Sigmoid colon (tissue), 7 donors: Measurements from ENCODE around the gene PCDHB8. TPM values are rescaled to one million over a fixed set of nuclear protein-coding genes. Genes with fewer than 3 reads are reported as not detected.
"Not testable (repeated sequence)": the region's sequence is repeated elsewhere in the genome, so short reads cannot be mapped to it uniquely, and the experiment has no call there.

Source experiments
- DNase-seq: peaks from one replicate; pipeline ENCODE4 v3.0.0-alpha.2; 2019
- H3K27ac ChIP-seq, 4 donors: fragments of 200-600 bp; sonication (generic); one replicate each; pipeline ENCODE4 v1.5.1; 2016 to 2019; ENCODE audit warnings: mild to moderate bottlenecking in 1 of 4
- H3K27me3 ChIP-seq, 3 donors: fragments of 200-600 bp; sonication (generic); one replicate each; pipeline ENCODE4 v1.5.1; 2019; ENCODE audit warnings: mild to moderate bottlenecking in 1 of 3
- H3K36me3 ChIP-seq, 4 donors: fragments of 200-600 bp; sonication (generic); one replicate each; pipeline ENCODE4 v1.5.1; 2016 to 2019
- H3K4me1 ChIP-seq, 4 donors: fragments of 200-600 bp; sonication (generic); one replicate each; pipeline ENCODE4 v1.5.1; 2017 to 2019
- H3K4me3 ChIP-seq, 4 donors: fragments of 200-600 bp; sonication (generic); one replicate each; pipeline ENCODE4 v1.5.1; 2017 to 2019; ENCODE audit warnings: mild to moderate bottlenecking in 2 of 4, moderate library complexity in 1 of 4
- H3K9me3 ChIP-seq, 4 donors: fragments of 200-600 bp in 3 of 4; sonication (generic) in 3 of 4; one replicate each; pipeline versions ENCODE4 v1.5.1 to v1.6.1; 2013 to 2019
- CTCF ChIP-seq, 4 experiments: fragments of 450-650 bp in 3 of 4; fragments of 200-600 bp in 1 of 4; IDR thresholded peaks; one replicate each; pipeline ENCODE4 v1.5.1; 2016 to 2019; ENCODE audit warnings: antibody characterized with exemption in 4 of 4, mild to moderate bottlenecking in 3 of 4, moderate library complexity in 2 of 4
- EP300 ChIP-seq, 4 donors: sonication (generic); formaldehyde crosslinking; IDR thresholded peaks; one replicate each; pipeline ENCODE4 v1.6.1; 2017; ENCODE audit warnings: antibody characterized with exemption in 4 of 4
- POLR2A ChIP-seq, 2 donors: fragments of 450-650 bp; IDR thresholded peaks; one replicate each; pipeline ENCODE4 v1.6.1; 2016; ENCODE audit warnings: antibody characterized with exemption in 2 of 2, mild to moderate bottlenecking in 2 of 2, moderate library complexity in 2 of 2
- POLR2AphosphoS5 ChIP-seq, 4 donors: sonication (generic); formaldehyde crosslinking; IDR thresholded peaks; one replicate each; pipeline ENCODE4 v1.6.1; 2017; ENCODE audit warnings: antibody characterized with exemption in 4 of 4
- WGBS, 2 donors: extraction: QIAGEN DNeasy Blood & Tissue Kit; methylation state at CpG; one replicate each; pipeline ENCODE4 v1.1.7; 2013; 5-methylcytosine and 5-hydroxymethylcytosine counted together
- intact Hi-C: fragments of 100-400 bp; cut with DNase I; formaldehyde crosslinking; loops from one replicate; pipeline ENCODE4 v1.15.1; 2023
- polyA plus RNA-seq, 3 donors: library from polyadenylated mRNA; stranded (reverse); fragments of 200-250 nt; gene quantifications; one replicate each; pipeline ENCODE4 v1.2.3, GENCODE V29; 2013
- total RNA-seq, 4 donors: library from RNA; depleted of rRNA; stranded (reverse); fragments of >200 nt; gene quantifications; one replicate each; pipeline ENCODE4 v1.1.0, GENCODE V29; 2016
- donor health status: healthy with polysubstance abuse.
- donor health status: Bipolar disorder and iron deficiency.
- donor health status: healthy.

Gene PCDHB8
- total and polyA plus RNA-seq, 7 donors = 0.19 to 2.3 (median 0.82) TPM; not detected in 2

- H3K4me1 ChIP-seq = no peaks in the 10 kb centered on the region
- WGBS, 2 donors = 33 to 42% methylated on average over 3 of the region's 3 CpGs
- no peak overlapping the region for H3K4me3 ChIP-seq
- peaks cover 9 to 57% (median 31%) of the 10 kb centered on the region in 4 donors for H3K9me3 ChIP-seq
- no peak for DNase-seq
- H3K36me3 ChIP-seq = no peaks in the 10 kb centered on the region
- intact Hi-C loops = no loop called here
- no peak overlapping the region for H3K27ac ChIP-seq
- no peak for TF ChIP-seq CTCF (IDR thresholded peaks at IDR 0.05)
- no peak for TF ChIP-seq POLR2A (IDR thresholded peaks at IDR 0.05)
- no peak for TF ChIP-seq POLR2AphosphoS5 (IDR thresholded peaks at IDR 0.05)
- no peak for TF ChIP-seq EP300 (IDR thresholded peaks at IDR 0.05)
- H3K27me3 ChIP-seq = no peaks in the 10 kb centered on the region
Observed at GRCh38 chr5:141196363-141196762, 18.8 kb downstream of the PCDHB8 start.

- no peak for TF ChIP-seq POLR2AphosphoS5 (IDR thresholded peaks at IDR 0.05)
- no peak for TF ChIP-seq POLR2A (IDR thresholded peaks at IDR 0.05)
- no peak for TF ChIP-seq CTCF (IDR thresholded peaks at IDR 0.05)
- no peak for TF ChIP-seq EP300 (IDR thresholded peaks at IDR 0.05)
- Histone ChIP-seq H3K27me3 (no peaks in the 10 kb centered on the region), H3K4me3 (peak within 1 kb of the TSS in 1 of 4 donors; percentile 14), H3K36me3 (no peaks in the 10 kb centered on the region), H3K9me3 (peaks cover 3 to 61% (median 26%) of the 10 kb centered on the region in 4 donors), H3K27ac (no peak within 1 kb of the TSS), H3K4me1 (no peaks in the 10 kb centered on the region)
- 39 to 49% methylated on average over 21 of the region's 21 CpGs for WGBS, 2 donors
- intact Hi-C loops = no loop called here
- DNase-seq = no peak
Observed at GRCh38 chr5:141199359-141200235, 22.0 kb downstream of the PCDHB8 start, which contains the start of gene PCDHB11. PCDHB11 (plus strand) TSS chr5:141199627; CDS start chr5:141199775, 148 bp downstream.

- H3K27me3 ChIP-seq, intact Hi-C loops, H3K4me3 ChIP-seq, H3K4me1 ChIP-seq, H3K36me3 ChIP-seq, H3K27ac ChIP-seq: not testable (repeated sequence)
- peaks cover 0 to 55% (median 23%) of the 10 kb centered on the region in 4 donors for H3K9me3 ChIP-seq
- 37 to 65% methylated on average over 27 of the region's 38 CpGs for WGBS, 2 donors
- peak; percentile 44 for DNase-seq
Observed at GRCh38 chr5:141201126-141201525, 23.5 kb downstream of the PCDHB8 start.

GRCh38 chr5:141201646-141202045 lies 24.1 kb downstream of the PCDHB8 start:
- intact Hi-C loops, H3K27me3 ChIP-seq: not testable (repeated sequence)
- H3K9me3 ChIP-seq = peaks cover 0 to 54% (median 20%) of the 10 kb centered on the region in 4 donors

GRCh38 chr5:141208478-141208877 lies 30.9 kb downstream of the PCDHB8 start, which contains the start of gene PCDHB12:
PCDHB12 (plus strand) TSS chr5:141208719; CDS start chr5:141208908, 189 bp downstream.
- no peak for DNase-seq
- intact Hi-C loops = no loop called here
- peak within 1 kb of the TSS in 1 of 4 donors; percentile 26 for H3K4me3 ChIP-seq
- no peak within 1 kb of the TSS for H3K27ac ChIP-seq
- H3K9me3 ChIP-seq = peaks cover 8 to 48% (median 11%) of the 10 kb centered on the region in 4 donors
- H3K27me3 ChIP-seq = peaks cover 0 to 4% (median 0%) of the 10 kb centered on the region in 3 donors
- H3K36me3 ChIP-seq = no peaks in the 10 kb centered on the region
- WGBS, 2 donors = 24 to 34% methylated on average over 11 of the region's 11 CpGs
- H3K4me1 ChIP-seq = no peaks in the 10 kb centered on the region
- TF ChIP-seq CTCF (IDR thresholded peaks at IDR 0.05) = peak in 1 of 4 experiments; percentile 11
- TF ChIP-seq POLR2AphosphoS5 (IDR thresholded peaks at IDR 0.05) = no peak

More at GRCh38 chr5:141201646-141202045, 24.1 kb downstream of the PCDHB8 start:
- not testable (repeated sequence) for H3K27ac ChIP-seq, H3K36me3 ChIP-seq, H3K4me1 ChIP-seq, DNase-seq, H3K4me3 ChIP-seq
- WGBS, 2 donors = 48 to 70% methylated on average over 28 to 33 of the region's 35 CpGs

GRCh38 chr5:141210281-141210680 lies 32.7 kb downstream of the PCDHB8 start:
- H3K27ac ChIP-seq, DNase-seq, H3K4me3 ChIP-seq, H3K4me1 ChIP-seq, intact Hi-C loops, H3K36me3 ChIP-seq, H3K27me3 ChIP-seq: not testable (repeated sequence)
- WGBS, 2 donors = 45 to 69% methylated on average over 39 of the region's 39 CpGs
- peaks cover 8 to 50% (median 11%) of the 10 kb centered on the region in 4 donors for H3K9me3 ChIP-seq

GRCh38 chr5:141210849-141211248 lies 33.3 kb downstream of the PCDHB8 start:
- intact Hi-C loops = not testable (repeated sequence)
- 35 to 60% methylated on average over 22 of the region's 27 CpGs for whole genome bisulfite sequencing, 2 donors

More at GRCh38 chr5:141210849-141211248, 33.3 kb downstream of the PCDHB8 start:
- not testable (repeated sequence) for H3K4me3 ChIP-seq, DNase-seq, H3K27me3 ChIP-seq, H3K4me1 ChIP-seq, H3K36me3 ChIP-seq, H3K27ac ChIP-seq
- peaks cover 8 to 51% (median 12%) of the 10 kb centered on the region in 4 donors for H3K9me3 ChIP-seq
